ENCODE results near the gene ANKRD44.
"Not testable (repeated sequence)": the region's sequence is repeated elsewhere in the genome, so short reads cannot be mapped to it uniquely, and the experiment has no call there.

Gene ANKRD44

GRCh38 chr2:197011801-197012641 lies 298.6 kb downstream of the ANKRD44 start:
- TF ChIP-seq CTCF (conservative IDR thresholded peaks at IDR 0.05; ENCODE audit: low read depth, low read length), result peak; percentile 94
- peak; percentile 70 for DNase-seq (ENCODE audit: low read depth)

GRCh38 chr2:197011021-197011417 lies 299.6 kb downstream of the ANKRD44 start:
- no peak for DNase-seq (ENCODE audit: low read depth)
- H3K4me3 ChIP-seq (ENCODE audit: low read depth, low read length), result no peak overlapping the region
- TF ChIP-seq CTCF (conservative IDR thresholded peaks at IDR 0.05; ENCODE audit: low read depth, low read length), result no peak

More at GRCh38 chr2:197011801-197012641, 298.6 kb downstream of the ANKRD44 start:
- H3K4me3 ChIP-seq (ENCODE audit: low read depth, low read length), result no peak overlapping the region

GRCh38 chr2:197010200-197011020 lies 300.2 kb downstream of the ANKRD44 start:
- DNase-seq (ENCODE audit: low read depth), result no peak
- H3K4me3 ChIP-seq (ENCODE audit: low read depth, low read length), result no peak overlapping the region
- TF ChIP-seq CTCF (conservative IDR thresholded peaks at IDR 0.05; ENCODE audit: low read depth, low read length), result no peak

- not testable (repeated sequence) for H3K4me3 ChIP-seq (ENCODE audit: low read depth, low read length); DNase-seq (ENCODE audit: low read depth)
Observed at GRCh38 chr2:197008741-197009341, 301.7 kb downstream of the ANKRD44 start.

- no peak overlapping the region for H3K4me3 ChIP-seq (ENCODE audit: low read depth, low read length)
- peak; percentile 67 for DNase-seq (ENCODE audit: low read depth)
- no peak for TF ChIP-seq CTCF (conservative IDR thresholded peaks at IDR 0.05; ENCODE audit: low read depth, low read length)
Observed at GRCh38 chr2:197007716-197008628, 302.6 kb downstream of the ANKRD44 start.

- TF ChIP-seq CTCF (conservative IDR thresholded peaks at IDR 0.05; ENCODE audit: low read depth, low read length), result no peak
- H3K4me3 ChIP-seq (ENCODE audit: low read depth, low read length), result no peak overlapping the region
- DNase-seq (ENCODE audit: low read depth), result no peak
Observed at GRCh38 chr2:197001921-197002320, 308.7 kb downstream of the ANKRD44 start.
